D341Med (cell line): Measurements from ENCODE around the gene ROPN1L.
"Not testable (repeated sequence)": the region's sequence is repeated elsewhere in the genome, so short reads cannot be mapped to it uniquely, and the experiment has no call there.

Experiments used
- DNase-seq: peaks from one replicate; pipeline ENCODE4 v3.0.0; 2012; ENCODE audit warnings: low spot score

ROPN1L gene

GRCh38 chr5:10441083-10441991, at the start of gene ROPN1L:
TSS of gene ROPN1L (plus strand) at chr5:10441879. CDS start at chr5:10442168, 289 bp downstream.
- DNase-seq, result peak; percentile 97

GRCh38 chr5:10392567-10393328, 48.9 kb upstream of the ROPN1L start:
- not testable (repeated sequence) for DNase-seq

- no peak for DNase-seq
These were observed 48.2 kb upstream of the ROPN1L start for GRCh38 chr5:10393491-10393890.

GRCh38 chr5:10396552-10396951, 45.1 kb upstream of the ROPN1L start:
- DNase-seq, result no peak

- DNase-seq, result no peak
These were observed 41.8 kb upstream of the ROPN1L start for GRCh38 chr5:10399839-10400238.

- DNase-seq, result no peak
These were observed 41.3 kb upstream of the ROPN1L start for GRCh38 chr5:10400411-10400810.

- DNase-seq, result no peak
These were observed 40.8 kb upstream of the ROPN1L start for GRCh38 chr5:10400831-10401230.

- DNase-seq, result no peak
These were observed 40.2 kb upstream of the ROPN1L start for GRCh38 chr5:10401498-10401897.

- DNase-seq, result no peak
These were observed 37.9 kb upstream of the ROPN1L start for GRCh38 chr5:10403829-10404228.

- no peak for DNase-seq
These were observed 35.0 kb upstream of the ROPN1L start for GRCh38 chr5:10406651-10407050.

GRCh38 chr5:10409504-10409903, 32.2 kb upstream of the ROPN1L start:
- no peak for DNase-seq

- no peak for DNase-seq
These were observed 31.0 kb upstream of the ROPN1L start for GRCh38 chr5:10410662-10411061.

GRCh38 chr5:10411336-10411735, 30.3 kb upstream of the ROPN1L start:
- DNase-seq, result no peak

GRCh38 chr5:10416868-10417267, 24.8 kb upstream of the ROPN1L start:
- no peak for DNase-seq

- DNase-seq, result no peak
These were observed 22.9 kb upstream of the ROPN1L start for GRCh38 chr5:10418654-10419345.

- no peak for DNase-seq
These were observed 21.2 kb upstream of the ROPN1L start for GRCh38 chr5:10420468-10420867.

GRCh38 chr5:10420932-10421331, 20.7 kb upstream of the ROPN1L start:
- DNase-seq, result no peak

GRCh38 chr5:10421896-10422691, 19.6 kb upstream of the ROPN1L start:
- no peak for DNase-seq

GRCh38 chr5:10423022-10423421, 18.7 kb upstream of the ROPN1L start:
- DNase-seq, result no peak

- peak; percentile 60 for DNase-seq
These were observed 17.5 kb upstream of the ROPN1L start for GRCh38 chr5:10424124-10424731.

- no peak for DNase-seq
These were observed 14.5 kb upstream of the ROPN1L start for GRCh38 chr5:10427201-10427600.
